NCI-H524 (cell line): ENCODE results near the gene RSPH9.
A peak's percentile ranks its signal among the peaks of the same experiment; 100 is the strongest.
"Not testable (repeated sequence)": the region's sequence is repeated elsewhere in the genome, so short reads cannot be mapped to it uniquely, and the experiment has no call there.

ENCODE experiments used
- DNase-seq, 2 experiments: peaks; one replicate each; lab custom pipeline; 2025; lab: John Stamatoyannopoulos, UW

The RSPH9 gene

DNA sequence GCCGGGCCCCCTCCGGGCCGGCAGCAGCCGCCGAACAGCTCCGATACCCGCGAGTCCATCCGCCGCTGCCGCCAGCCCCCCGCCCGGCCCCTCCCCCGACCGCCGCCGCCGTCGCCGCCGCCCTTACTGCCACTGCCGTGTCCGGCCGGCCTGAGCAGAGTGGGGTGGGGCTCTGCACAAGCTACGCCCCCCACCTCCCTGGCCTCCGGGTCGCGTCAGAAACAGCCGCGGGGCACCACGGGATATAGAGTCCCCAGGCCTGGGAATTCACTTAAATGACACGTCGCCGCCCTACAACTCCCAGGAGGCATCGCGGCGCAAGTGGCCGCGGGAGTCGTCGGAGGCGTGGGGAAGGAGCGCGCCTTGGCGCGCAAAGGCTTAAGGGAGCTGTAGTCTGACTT lies 15.7 kb upstream of the RSPH9 start, which contains the start of gene GTPBP2:
Gene GTPBP2 (minus strand): TSS at position 161 of the 401 bp plus-strand sequence. CDS start 102 bp downstream, at position 59.
- peak; percentile 95 to 99 for DNase-seq

DNA sequence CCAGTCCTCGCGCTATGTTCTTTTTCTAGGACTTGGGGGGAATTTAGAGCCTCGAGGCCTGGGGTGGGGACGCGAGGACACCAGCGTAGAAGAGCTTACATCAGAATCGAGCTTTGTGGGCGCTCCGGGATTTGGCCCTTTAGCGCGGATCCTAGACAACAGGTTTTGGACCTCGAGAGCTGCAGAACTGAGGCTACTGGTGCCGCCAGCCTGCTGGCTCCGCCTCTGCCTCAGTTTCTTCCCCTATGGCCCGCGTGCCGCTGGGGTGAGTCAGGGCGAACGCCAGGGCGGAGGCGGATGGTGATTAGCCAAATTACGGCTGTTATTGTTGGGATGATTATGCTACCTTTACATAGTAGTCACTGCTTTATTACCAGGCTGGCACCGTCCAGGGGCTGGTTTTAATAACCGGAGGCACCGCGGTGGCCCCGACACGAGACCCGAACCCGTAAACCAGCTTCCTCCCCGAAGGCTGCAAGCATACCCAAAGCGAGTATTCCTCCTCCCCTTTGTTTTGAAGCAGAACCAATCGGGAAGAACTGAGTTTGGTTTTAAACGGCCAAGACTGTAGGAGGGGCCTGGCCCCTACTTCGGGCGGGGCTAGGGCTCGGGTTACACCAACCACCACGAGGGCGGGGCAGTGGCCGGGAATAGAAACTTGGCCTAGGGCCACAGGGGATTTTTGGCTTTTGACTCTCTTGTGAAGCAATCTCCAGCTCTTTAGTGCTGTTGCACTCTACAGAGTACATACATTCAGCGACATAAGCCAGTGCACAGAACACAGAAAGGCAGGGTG lies 15.1 kb upstream of the RSPH9 start:
- peak; percentile 93 to 99 for DNase-seq

DNA sequence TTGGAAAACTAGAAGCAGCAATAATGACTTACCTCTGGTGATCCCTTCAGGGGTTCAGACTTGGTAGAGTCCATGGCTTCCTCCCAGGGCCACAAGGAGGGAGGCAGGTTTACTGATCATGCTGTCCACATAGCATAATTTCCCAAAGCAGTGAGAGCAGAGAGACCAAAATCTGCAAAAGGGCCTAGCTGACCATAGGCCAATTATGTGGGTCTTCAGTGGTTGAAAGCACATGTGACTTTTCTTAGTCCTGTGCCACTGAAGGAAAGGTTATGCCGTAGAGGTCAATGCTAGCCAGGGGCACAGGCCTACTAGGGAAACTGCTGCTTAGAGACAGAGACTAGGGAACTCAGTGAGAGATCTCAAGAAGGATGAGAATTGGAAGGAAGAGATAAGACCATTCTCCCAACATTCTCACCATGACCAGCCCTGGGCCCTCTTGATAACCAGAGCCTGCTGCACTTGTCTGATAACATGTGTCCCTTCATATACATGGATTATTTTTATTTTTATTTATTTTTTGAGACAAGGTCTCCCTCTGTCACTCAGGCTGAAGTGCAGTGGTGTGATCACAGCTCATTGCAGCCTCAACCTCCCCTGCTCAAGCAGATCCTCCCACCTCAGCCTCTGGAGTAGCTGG lies 13.7 kb upstream of the RSPH9 start:
- DNase-seq = no peak

DNA sequence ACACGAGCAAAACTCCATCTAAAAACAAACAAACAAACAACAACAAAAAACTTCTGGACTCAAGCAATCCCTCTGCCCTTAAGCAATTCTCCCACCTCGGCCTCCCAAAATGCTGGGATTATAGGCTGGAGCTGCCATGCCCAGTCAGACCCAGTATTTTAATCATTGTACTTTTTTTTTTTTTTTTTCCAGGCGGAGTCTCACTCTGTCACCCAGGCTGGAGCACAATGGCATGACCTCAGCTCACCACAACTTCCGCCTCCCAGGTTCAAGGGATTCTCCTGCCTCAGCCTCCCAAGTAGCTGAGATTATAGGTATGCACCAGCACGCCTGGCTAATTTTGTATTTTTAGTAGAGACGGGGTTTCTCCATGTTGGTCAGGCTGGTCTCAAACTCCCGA lies 11.8 kb upstream of the RSPH9 start:
- DNase-seq = not testable (repeated sequence)

- peak; percentile 97 to 98 for DNase-seq
Observed at GRCh38 chr6:43634702-43635303, 10.0 kb upstream of the RSPH9 start.

DNA sequence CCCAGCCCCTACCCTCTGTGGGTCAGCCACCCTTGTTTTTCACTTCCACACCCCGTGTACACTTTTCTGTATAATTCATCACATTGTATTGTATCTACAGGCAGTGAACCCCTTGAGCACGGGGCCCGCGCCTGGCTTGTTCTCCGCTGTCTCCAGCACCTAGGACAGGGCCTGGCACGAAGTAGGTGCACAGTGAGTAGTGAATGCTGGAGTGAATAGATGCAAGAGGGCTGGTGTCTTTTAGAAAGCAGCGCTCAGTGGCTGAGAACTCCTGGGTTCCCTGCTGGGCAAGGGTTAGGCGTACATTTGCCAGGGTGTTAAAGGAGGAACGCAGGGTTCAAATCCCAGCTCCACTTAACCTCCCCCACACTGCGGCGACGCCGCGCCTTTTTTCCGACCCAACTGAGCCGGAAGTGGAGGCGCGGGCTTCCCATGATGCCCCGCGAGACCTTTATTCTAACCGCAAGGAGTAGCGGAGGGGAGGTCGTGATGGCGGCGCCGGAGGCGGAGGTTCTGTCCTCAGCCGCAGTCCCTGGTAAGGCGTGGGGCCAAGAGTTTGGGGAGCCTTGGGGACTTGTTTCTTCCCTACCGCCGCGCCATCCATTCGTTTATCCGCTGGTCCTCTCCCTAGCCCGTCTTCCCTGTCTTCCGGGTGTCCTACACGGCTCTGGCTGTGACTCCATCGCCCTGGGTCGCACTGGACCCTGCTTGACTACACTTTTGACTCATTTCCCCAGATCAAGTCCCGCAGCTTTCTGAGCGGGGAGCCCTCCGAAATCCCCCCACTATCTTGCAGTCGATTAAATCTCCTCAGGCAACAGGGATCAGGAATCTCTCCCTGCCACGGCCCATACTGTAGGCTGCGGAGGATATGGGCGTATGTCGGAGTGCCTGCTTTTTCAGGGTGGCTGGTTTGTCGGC lies 9.2 kb upstream of the RSPH9 start, which contains the start of gene MAD2L1BP:
Gene MAD2L1BP (plus strand): TSS at position 454 of the 921 bp plus-strand sequence. CDS start 36 bp downstream, at position 490.
- peak; percentile 53 to 81 for DNase-seq

DNA sequence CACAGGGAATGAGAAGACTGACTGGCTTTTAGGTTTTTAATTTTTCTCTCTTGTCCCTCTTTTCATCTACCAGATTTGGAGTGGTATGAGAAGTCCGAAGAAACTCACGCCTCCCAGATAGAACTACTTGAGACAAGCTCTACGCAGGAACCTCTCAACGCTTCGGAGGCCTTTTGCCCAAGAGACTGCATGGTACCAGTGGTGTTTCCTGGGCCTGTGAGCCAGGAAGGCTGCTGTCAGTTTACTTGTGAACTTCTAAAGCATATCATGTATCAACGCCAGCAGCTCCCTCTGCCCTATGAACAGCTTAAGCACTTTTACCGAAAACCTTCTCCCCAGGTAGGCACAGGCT lies 8.6 kb upstream of the RSPH9 start:
- DNase-seq = no peak

DNA sequence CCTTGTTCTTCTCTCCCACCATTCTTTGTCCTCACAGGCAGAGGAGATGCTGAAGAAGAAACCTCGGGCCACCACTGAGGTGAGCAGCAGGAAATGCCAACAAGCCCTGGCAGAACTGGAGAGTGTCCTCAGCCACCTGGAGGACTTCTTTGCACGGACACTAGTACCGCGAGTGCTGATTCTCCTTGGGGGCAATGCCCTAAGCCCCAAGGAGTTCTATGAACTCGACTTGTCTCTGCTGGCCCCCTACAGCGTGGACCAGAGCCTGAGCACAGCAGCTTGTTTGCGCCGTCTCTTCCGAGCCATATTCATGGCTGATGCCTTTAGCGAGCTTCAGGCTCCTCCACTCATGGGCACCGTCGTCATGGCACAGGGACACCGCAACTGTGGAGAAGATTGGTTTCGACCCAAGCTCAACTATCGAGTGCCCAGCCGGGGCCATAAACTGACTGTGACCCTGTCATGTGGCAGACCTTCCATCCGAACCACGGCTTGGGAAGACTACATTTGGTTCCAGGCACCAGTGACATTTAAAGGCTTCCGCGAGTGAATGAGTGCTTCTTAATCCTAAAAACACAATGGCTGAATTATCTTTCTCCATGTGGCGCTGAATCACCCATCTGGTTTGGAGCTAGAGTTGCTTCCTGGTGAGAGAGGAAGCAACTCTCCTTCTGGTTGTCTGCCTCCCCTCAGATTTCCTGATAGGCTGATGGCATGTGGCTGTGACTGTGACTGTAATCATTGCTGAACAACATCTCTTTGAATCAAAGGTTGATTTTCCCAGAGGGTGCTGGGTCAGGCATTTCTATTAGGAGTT lies 4.6 kb upstream of the RSPH9 start:
- DNase-seq = peak in 1 of 2 experiments; percentile 25

DNA sequence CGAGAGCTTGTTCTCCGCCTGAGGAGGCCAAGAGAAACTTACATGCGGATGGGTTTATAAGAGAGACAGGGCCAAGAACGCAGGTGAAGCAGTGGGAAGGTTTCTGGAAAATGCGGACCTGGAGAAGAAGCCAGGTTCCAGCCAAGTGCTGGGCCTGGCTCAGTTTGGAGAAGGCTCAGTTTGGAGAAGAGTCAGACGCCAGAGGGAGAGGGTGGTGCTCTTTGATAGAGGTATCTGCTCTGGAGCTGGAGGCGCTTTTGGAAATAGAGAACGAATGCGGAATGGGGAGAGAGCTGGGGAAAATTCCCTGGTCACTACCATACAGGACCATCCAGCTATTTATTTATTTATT lies 753 bp downstream of the RSPH9 start:
- DNase-seq = no peak

DNA sequence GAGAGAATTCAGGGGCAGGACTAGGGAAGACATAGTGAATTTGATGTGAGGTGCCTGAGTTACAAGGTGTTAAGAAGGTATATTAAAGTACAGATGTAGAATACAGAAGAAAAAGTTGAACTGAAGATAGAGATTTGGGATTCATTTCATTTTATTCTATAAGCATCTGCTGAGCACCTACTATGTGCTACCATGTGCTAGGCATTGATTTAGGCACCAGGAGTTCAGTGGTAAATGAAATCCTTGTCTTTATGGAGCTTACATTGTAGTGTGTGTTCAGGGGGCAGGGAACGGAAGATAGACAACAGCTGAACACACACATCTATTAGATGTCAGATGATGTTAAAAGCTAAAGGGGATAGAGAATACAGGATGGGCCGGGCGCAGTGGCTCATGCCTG lies 2.8 kb downstream of the RSPH9 start:
- no peak for DNase-seq

DNA sequence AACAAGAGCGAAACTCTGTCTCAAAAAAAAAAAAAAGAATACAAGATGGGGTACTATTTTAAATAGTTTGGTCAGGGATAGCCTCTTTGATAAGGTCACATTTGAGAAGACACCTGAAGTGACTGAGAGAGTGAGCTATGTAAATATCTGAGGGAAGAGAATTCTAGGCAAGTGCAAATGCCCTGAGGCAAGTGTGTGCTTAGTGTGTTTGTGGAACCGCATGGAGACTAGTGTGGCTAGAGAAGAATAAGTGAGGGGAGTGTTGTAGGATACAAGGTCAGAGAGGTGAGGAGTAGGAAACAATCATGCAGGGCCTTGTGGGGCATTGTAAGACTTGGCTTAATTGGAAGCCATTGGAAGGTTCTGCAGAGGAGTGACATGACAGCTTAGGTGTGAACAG lies 3.4 kb downstream of the RSPH9 start:
- no peak for DNase-seq

DNA sequence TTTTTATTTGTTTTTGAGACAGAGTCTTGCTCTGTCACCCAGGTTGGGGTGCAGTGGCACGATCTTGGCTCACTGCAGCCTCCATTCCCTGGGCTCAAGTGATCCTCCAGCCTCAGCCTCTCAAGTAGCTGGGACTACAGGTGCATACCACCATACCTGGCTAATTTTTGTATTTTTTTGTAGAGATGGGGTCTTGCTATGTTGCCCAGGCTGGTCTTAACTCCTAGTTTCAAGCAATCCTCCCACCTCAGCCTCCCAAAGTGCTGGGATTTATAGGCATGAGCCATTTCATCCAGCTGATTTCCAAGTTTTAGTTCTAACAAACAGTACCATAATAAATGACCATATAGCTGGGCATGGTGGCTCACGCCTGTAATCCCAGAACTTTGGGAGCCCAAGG lies 8.0 kb downstream of the RSPH9 start:
- not testable (repeated sequence) for DNase-seq

- DNase-seq = no peak
Observed at GRCh38 chr6:43657221-43657802, 12.5 kb downstream of the RSPH9 start.

DNA sequence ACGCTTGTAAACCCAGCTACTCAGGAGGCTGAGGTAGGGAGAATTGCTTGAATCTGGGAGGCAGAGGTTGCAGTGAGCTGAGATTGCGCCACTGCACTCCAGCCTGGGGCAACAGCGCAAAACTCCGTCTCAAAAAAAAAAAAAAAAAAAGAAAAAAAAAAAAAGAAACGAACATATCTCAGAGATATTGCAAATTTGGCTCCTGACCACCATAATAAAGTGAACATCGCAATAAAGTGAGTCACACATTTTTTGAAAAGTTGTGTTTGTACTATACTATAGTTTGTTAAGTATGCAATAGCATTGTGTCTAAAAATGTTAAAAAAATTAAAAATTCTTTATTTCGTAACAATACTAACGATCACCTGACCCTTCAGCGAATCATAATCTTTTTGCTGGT lies 13.3 kb downstream of the RSPH9 start:
- DNase-seq = no peak

DNA sequence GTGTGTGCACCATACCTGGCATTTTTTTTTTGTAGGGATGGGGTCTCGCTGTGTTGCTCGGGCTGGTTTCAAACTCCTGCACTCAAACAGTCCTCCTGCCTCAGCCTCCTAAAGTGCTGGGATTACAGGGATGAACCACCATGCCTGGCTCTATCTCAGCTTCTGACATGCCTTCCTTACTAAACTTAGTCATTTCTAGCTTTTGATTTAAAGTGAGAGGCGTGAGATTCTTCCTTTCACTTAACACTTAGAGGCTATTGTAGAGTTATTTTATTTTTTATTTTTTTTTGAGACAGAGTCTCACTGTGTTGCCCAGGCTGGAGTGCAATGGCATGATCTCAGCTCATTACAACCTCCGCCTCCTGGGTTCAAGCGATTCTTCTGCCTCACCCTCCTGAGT lies 18.1 kb downstream of the RSPH9 start:
- not testable (repeated sequence) for DNase-seq

DNA sequence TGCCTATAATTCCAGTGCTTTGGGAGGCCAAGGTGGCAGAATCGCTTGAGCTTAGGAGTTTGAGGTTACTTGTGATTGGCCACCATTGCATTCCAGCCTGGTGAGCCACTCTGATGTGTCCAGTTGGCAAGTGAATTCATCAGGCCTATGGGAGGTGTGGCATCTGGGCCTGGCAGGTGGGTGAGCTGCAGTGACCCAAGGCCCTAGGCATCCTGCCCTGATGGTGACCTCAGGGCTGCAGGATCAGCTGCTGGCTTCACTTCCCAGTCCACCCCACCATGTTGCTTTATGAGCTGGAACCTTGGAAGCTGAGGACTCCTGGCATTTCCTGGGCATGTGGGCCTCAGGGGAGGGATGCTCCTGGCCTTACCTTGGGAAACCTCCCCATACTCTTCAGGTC lies 20.5 kb downstream of the RSPH9 start:
- no peak for DNase-seq

DNA sequence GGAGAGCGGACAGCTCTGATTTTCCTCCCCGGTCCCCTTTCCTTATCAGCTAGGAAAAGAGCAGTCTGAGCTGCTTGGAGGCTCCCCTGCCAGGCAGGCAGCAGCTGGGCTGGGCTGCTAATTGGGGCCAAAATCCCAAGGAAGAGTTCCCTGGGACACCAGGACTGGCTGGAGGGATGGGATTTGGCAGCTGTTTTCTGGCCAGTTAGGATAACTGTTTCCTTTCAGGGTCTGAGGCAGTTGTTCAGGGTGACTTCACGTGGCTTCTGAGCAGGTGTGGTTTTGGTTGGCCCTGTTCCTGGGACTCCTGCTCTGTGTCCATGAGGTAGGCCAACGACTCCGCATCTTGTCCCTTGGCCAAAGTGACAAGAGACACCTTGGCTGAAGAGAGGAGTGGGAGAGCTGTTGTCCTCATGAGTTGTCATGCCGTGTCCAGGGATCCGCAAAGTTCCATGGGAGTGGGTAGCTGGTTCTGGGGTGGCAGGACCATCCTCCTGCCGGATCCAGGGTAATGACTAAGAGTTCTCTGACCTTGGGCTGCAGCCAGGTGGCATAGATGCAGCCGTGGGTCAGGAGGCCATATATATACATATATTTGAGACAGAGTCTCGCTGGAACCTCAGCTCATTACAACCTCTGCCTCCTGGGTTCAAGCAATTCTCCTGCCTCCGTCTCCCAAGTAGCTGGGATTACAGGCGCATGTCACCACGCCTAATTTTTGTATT lies 21.5 kb downstream of the RSPH9 start:
- DNase-seq = peak in 1 of 2 experiments; percentile 63

DNA sequence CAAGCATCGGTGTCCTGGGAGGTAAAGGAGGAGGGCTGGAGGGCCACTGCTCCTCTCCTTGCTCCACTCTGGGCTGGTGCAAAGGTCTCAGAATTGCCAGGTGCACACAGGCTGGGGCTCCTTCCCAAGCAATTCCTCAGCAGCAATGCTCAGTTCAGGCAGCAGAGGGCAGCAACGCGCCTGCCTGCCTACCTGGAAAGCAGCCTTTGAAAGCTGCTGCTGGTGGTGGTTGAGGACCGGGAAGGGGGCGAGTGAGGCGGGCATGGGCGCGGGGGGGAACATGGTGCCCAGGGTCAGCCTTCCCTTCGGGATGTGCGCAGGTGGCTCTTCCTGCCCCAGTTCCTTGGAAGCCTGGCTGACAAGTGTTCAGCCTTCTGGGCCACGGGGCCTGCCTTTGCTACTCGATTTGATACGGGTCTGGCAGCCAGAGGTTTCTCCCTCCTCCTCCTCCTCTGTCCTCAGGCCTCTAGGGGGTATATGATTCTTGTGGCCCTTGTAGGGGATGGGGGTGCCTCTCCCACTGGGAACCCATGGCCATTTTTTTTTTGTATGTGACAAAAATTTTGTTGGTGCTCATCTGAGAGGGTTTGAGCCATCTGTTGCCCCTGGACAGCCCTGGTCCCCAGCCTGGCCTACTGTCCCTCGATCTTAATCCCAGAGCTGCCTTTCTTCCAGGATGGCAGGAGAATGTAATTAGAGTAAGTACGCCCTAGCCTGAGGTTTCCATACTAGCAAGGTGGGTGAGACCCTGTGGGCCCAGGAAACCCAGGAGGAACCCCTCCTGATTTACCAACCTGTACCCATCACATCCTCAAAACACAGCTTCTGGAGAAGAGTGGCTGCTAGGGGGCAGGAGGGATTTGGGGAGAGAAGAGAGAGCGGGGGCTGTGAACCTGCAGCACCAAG lies 22.7 kb downstream of the RSPH9 start:
- peak; percentile 75 to 92 for DNase-seq
